KOPT-K1 (cell line): ENCODE data around the gene CIAO3.
A peak's percentile ranks its signal among the peaks of the same experiment; 100 is the strongest.

Experiments used
- H3K27ac ChIP-seq: fragments of 200-600 bp; sonication (generic); 2 replicates; pipeline ENCODE4 v1.5.1; 2016; ENCODE audit warnings: antibody characterized with exemption, mild to moderate bottlenecking, low read depth, low read length; ENCODE audit not compliant: poor library complexity, severe bottlenecking
- H3K36me3 ChIP-seq: fragments of 200-600 bp; sonication (generic); 2 replicates; pipeline ENCODE4 v1.5.1; 2017; ENCODE audit warnings: antibody characterized with exemption, mild to moderate bottlenecking, low read length, moderate library complexity; ENCODE audit not compliant: insufficient read depth
- H3K9me3 ChIP-seq: fragments of 200-600 bp; sonication (generic); 2 replicates; pipeline ENCODE4 v1.5.1; 2017; ENCODE audit warnings: antibody characterized with exemption, low read length, mild to moderate bottlenecking; ENCODE audit not compliant: insufficient read depth, poor library complexity, severe bottlenecking

CIAO3 gene

DNA sequence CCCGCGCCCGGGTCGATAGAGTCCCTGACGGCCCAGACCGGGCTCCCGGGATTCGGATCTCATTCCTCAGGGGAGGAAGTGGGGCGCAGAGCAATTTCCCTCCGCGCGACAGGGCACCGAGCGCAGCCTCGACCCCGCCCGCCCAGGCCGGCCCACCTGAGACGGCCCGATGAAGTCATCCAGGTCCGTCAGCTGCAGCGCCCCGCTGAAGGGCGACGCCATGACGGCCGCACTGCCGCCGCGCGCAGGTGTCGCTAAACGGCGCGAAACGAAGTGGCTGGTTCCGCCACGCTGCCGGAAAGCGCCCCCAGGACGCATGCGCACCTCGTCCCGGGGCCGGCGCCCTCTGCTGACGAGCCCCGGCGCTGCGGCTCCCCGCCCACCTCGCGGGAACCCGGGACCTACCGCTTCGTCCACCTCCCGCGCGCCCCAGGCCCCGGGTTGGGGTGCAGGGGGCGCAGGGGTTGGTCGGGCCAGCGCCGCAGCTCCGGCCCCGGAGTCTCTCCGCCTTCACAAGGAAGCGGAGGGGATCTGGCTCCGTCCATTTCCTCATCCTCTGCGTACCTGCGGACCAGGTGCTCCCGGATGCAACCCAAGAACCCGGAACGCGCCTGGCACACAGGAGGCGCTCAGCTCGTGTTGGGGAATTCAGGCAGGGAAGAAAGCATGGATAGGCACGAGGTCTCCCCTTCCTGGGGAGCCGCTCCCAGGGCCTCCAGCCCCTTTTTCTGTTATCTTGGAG lies at the start of gene CIAO3:
CIAO3 (minus strand) TSS at position 234 of the 742 bp plus-strand sequence; CDS start at position 222, 12 bp downstream.
- H3K36me3 ChIP-seq: peaks cover 21% of the 10 kb centered on the region
- no peaks in the 10 kb centered on the region for H3K9me3 ChIP-seq
- peak within 1 kb of the TSS; percentile 70 for H3K27ac ChIP-seq

DNA sequence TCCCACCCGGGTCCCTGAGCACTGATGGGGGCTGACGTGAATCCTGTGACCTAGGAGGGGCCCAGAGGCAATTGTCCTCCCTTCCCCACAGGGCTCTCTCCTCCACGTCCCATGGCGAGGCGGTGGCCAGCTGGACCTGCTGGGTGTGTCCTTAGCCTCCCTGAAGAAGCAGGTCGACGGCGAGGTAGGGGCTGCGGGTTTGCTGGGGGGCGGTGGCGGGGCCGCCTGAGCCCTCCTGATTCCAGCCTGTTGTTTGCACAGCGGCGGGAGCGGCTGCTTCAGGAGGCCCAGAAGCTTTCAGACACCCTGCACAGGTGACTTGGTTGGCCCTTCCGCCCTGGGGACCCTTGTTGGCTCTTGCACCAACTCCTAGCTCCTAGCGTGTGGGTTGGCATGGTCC lies 49.3 kb upstream of the CIAO3 start:
- Histone ChIP-seq H3K9me3 (no peaks in the 10 kb centered on the region), H3K27ac (no peak overlapping the region), H3K36me3 (peaks cover 65% of the 10 kb centered on the region)

DNA sequence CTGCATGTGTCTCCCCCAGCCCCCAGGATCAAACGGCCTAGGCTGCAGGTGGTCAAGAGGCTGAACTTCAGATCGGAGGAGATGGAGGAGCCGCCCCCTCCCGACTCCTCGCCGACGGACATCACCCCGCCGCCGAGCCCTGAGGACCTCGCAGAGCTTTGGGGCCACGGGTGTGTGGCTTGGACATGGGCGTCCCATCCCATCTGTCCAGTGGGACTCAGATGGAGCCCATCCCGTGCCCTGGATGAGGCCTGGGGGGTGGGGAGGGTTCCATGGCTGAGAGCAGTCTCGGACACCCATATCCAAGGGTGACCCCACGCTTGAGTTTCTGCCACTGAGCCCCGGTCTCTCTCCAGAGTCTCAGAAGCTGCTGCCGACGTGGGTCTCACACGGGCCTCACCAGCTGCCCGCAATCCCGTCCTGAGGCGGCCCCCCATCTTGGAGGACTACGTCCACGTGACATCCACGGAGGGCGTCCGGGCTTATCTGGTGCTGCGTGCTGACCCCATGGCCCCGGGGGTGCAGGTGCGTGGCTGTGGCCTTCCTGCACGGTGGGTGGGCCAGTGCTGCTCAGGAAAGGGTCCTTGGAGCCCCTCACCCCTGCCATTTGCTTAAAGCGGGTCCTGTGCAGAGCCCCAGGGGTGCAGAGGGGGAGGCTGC lies 48.5 kb upstream of the CIAO3 start:
- Histone ChIP-seq H3K27ac (peak overlapping the region; percentile 80), H3K36me3 (peaks cover 66% of the 10 kb centered on the region), H3K9me3 (no peaks in the 10 kb centered on the region)

DNA sequence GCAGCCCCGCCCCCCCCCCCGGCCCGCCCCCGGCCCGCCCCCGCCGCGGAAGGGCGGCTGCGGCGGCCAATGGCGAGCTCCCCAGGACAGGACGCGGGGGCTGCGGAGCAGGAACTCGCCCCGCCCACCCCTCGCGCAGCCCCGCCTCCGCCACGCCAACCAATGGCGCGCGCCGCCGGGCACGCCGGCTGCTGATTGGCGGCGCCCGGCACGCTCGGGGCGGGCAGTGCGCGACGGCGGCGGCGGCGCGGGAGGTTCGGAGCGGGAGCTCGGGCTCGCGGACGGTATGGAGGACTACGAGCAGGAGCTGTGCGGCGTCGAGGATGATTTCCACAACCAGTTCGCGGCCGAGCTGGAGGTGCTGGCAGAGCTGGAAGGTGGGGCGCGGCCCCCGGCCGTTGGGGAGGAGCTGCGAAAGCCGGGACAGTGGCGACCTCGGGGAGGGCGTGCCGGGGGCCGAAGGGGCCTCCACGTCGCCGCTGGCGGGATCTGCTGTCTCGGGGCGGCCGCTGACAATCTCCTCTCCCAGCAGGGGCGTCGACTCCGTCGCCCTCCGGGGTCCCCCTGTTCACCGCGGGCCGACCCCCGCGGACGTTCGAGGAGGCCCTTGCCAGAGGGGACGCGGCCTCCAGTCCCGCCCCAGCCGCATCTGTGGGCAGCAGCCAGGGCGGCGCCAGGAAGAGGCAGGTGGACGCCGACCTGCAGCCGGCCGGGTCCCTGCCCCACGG lies 47.8 kb upstream of the CIAO3 start, which contains the start of gene CHTF18:
CHTF18 (plus strand) TSS at position 222 of the 728 bp plus-strand sequence; CDS start at position 287, 65 bp downstream.
- peaks cover 59% of the 10 kb centered on the region for H3K36me3 ChIP-seq
- no peaks in the 10 kb centered on the region for H3K9me3 ChIP-seq
- H3K27ac ChIP-seq: peak within 1 kb of the TSS; percentile 83

DNA sequence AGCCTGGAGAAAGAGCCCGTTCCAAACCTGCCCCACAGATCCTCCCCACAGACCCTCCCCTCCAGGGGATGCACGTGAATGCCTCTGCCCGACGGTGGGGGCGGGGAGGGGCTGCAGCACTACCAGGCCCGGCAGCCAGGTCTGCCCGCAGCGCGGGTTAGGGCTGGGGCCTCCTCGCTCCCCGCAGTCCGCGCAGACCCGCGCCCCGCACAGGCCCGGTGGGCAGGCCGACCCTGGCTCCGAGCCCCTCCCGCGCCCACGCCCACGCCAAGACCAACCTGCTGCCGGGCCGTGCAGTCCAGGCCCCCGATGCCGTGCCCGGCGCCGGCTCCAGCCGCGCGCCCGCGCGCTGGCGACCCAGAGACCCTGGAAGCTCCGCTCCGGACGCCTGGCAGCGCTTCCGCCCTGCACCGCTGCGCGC lies 47.2 kb upstream of the CIAO3 start, which contains the start of gene RPUSD1:
RPUSD1 (minus strand) TSS at position 404 of the 421 bp plus-strand sequence. CDS start 644 bp downstream, outside the sequence.
- Histone ChIP-seq H3K36me3 (peaks cover 54% of the 10 kb centered on the region), H3K27ac (peak within 1 kb of the TSS; percentile 83), H3K9me3 (no peaks in the 10 kb centered on the region)

DNA sequence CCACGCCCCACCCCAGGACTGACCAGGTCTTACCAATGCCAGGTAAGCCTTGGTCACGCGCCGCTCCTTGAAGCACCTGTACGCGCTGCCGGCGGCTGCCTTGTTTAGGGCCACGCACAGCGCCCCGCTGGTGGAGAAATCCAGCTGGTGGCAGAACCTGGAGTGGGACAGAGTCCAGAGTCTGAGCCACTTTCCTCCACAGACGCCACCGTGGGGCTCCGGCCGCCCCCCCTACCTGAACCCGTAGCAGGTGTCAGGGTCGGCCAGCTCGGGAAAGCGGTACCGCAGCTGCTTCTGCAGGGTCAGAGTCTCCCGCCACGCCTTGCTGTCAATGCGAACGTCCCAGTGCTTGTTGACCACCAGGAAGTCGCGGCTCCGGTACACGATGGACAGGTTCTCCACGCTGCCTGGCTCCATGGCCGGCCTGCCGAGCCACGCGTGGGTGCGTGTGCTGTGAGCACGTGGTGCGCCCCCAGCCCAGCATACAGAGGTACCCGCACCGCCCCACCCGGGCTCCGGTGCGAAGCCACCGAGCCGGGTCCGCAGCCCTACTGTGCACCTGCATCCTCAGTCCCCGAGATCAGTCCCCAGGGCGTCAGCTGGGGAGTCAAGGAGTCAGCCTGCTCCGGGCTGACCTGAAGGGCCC lies 46.6 kb upstream of the CIAO3 start:
- Histone ChIP-seq H3K27ac (peak overlapping the region; percentile 83), H3K36me3 (peaks cover 54% of the 10 kb centered on the region), H3K9me3 (no peaks in the 10 kb centered on the region)

DNA sequence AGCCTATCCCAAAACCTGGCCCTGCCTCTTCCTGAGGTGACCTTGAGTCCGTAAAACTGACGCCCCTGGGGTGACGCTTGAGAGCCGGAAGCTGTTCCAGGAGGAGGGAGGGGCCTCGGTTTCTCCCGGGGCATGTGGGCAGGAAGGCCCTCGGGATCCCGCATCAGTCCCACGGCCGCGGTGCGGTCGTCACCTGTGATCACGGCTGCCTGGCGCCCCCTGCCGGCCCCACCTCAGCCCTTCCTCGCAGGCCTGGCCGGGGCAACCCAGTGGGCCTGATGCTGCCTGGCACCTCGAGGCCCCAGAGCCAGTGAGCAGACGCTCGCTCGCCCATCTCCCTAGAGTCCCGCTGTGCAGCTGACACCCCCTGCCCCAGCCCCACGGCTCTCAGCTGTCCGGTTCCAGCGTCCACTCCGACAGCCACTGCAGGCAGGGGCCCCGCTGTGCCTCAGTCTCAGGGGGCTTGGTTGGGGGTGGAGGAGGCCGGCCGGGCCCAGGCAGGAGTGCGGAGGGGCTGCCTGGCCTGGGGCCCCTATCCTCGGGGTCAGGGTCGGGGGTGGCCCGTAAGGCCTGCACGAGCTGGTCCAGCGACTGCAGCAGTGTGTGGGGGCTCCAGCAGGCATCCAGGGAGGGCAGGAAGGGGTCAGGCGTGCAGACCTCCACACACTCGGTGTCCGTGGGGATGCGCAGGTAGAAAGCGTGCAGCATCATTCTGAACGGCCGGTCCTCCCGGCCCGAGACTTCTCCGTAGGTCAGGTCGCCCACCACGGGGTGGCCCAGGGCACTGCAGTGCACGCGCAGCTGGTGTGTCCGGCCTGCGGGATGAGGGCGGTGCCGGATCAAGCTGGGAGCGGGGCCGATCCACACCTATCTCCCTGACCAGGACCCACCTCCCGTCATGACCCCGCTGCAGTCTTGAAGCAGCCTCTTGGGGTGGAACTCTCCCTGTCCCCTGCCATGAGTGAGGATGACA lies 45.1 kb upstream of the CIAO3 start:
- Histone ChIP-seq H3K27ac (no peak overlapping the region), H3K36me3 (peaks cover 38% of the 10 kb centered on the region; the same call in 1 of the 2 replicates)

DNA sequence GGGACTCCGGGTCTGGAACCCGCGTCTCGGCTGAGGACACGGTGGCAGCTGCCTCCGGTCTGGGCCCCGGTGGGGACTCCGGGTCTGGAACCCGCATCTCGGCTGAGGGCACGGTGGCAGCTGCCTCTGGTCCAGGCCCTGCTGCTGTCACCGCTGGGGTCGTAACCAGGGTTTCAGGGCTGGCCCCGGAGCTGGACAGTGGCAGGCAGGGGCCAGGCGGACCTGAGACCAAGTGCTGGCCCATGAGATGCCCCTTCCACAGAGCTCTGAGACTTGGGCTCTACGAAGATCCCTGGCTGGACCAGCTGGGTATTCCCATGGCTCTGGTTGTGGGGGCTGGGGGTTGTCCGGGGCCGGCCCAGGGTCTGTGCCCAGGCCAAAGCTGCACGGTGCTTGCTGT lies 43.6 kb upstream of the CIAO3 start:
- Histone ChIP-seq H3K9me3 (no peaks in the 10 kb centered on the region), H3K36me3 (peaks cover 23% of the 10 kb centered on the region; the same call in 1 of the 2 replicates), H3K27ac (no peak overlapping the region)

More for the DNA sequence above, 45.1 kb upstream of the CIAO3 start:
- no peaks in the 10 kb centered on the region for H3K9me3 ChIP-seq

DNA sequence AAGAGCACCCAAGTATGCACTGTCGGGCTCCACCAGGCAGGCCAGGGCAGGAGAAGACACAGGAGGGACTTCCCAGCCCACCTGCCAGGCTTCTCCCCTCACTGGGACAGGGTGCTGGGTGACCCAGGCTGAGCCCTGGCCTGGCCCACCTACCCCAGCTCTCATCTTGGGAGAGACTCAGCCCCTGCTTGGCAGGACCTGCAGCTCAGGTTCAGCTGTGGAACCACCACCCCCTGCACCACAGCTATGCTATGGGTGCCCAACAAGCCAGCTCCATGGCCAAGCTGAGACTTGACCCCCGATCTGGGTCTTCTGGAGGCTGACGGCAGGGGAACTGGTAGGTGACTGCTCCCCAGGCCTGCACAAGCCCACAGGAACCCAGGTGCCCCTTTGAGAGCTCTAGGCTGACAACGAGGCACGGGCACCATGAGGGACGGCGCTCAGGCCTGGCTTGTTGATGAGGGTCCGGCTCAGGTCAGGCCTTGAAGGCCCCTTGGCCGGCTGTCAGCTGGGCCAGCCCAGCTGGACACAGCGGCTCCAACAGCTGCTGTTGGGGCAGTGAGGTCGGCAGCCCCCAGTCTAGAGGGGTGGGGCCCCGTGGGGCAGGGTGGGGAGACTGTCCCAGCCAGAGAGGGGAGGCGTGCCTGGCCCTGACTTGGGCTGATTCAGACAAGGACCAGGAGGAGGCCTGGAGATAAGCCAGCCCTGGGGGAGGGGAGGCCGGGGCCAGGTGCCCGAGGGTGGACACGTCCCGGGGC lies 42.8 kb upstream of the CIAO3 start:
- peaks cover 23% of the 10 kb centered on the region; the same call in 1 of the 2 replicates for H3K36me3 ChIP-seq
- no peak overlapping the region for H3K27ac ChIP-seq
- H3K9me3 ChIP-seq: no peaks in the 10 kb centered on the region

DNA sequence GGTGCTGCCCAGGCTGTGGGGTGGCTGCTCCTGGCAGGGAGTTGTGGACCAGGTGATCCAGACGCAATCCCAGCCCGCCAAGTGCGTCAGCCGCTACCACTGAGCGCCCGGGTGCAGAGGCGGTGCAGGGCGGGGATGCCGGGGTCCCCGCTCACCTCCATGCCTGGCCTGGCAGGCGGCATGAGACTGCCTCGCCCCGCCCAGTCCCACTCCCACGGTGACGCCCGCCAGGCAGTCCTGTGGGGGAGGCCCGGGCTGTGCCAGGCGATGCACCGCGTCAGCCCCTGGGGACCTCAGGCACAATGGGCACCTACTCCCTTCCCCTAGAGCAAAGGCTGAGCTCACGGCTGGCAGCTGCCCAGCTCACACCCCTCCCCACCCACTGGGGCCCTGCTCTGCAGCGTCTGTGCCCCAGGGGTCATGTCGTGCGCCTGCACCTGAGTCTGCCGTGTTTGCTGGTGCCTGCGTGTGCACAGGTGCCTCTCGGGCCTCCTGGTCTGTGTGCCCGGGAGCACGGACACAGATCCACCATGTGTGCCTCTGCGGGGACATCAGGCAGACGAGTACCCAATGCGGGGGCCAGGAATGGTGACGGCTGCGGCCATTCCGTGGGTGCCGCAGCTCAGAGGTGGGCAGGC lies 42.1 kb upstream of the CIAO3 start:
- H3K36me3 ChIP-seq: peaks cover 23% of the 10 kb centered on the region; the same call in 1 of the 2 replicates
- no peaks in the 10 kb centered on the region for H3K9me3 ChIP-seq
- H3K27ac ChIP-seq: no peak overlapping the region

DNA sequence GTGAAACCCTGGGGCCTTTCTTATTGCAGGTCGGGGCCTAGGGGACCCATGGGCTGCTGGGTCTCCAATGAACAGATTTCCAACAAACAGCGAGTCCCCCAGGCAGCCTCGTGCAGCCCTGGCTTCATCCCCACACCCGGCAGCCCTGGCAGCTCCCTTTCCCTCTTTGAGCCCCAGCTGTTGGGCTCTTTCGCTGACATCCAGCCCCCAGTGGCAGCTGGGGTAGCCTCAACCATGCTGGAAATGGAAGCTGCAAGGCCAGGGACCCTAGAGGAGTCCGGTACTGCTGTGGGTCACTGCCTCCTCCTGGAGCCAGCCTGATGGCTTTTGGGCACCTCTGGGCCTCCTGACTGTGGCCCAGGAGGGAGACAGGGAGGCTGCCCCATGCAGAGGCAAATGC lies 41.5 kb upstream of the CIAO3 start:
- Histone ChIP-seq H3K27ac (no peak overlapping the region), H3K36me3 (peaks cover 23% of the 10 kb centered on the region; the same call in 1 of the 2 replicates), H3K9me3 (no peaks in the 10 kb centered on the region)

DNA sequence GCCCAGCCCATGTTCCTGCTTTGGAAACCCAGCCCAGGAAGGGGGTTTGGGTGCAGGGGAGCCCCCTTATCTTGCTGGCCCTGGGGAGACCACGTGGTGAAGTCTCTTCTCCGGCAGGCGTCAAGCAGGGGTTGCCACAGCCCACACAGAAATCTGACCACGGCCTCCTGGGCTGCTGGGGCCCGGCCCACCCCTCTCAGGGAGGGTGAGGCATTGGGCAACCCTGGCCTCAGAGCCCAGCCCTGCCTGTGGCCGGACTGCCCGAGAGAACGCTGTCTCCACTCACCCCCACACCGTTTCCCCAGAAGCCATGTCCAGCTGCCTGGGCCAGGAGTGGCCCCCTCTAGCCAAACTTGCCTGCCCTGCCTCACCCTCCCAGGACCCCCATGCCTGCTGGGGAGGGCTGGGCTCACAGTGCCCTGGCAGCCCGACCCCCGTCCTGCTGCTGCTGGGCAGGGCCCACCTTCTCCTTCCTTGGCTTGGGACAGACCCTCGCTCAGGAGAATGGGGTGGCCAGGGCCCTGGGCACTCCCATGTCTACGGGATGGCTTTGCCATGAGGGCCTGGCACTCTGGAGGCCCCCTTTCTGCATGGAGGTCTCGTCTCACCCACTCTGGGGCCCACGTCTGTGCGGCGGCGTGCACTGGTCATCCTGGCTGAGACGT lies 40.7 kb upstream of the CIAO3 start:
- H3K9me3 ChIP-seq: no peaks in the 10 kb centered on the region
- H3K27ac ChIP-seq: no peak overlapping the region
- H3K36me3 ChIP-seq: peaks cover 19% of the 10 kb centered on the region; the same call in 1 of the 2 replicates
